Activated CD4-positive, alpha-beta memory T cell treated with anti-CD3 and anti-CD28 coated beads, Interleukin-2, amount 10 ng/mL, durations not matched to agents 7 days and 5 days (primary cell): ENCODE results near the gene CMTM2. TPM values are rescaled to one million over a fixed set of nuclear protein-coding genes. Genes with fewer than 3 reads are reported as not detected.
"Not testable (repeated sequence)": the region's sequence is repeated elsewhere in the genome, so short reads cannot be mapped to it uniquely, and the experiment has no call there.

Experiments used
- CTCF ChIA-PET: fragments of 350-600 bp; sonication (Branson Sonifier 250); formaldehyde crosslinking; loops from one replicate; lab custom pipeline; 2021; ENCODE audit warnings: antibody characterized with exemption, inconsistent platforms; lab: Charles Lee
- POLR2A ChIA-PET: fragments of 350-600 bp; sonication (Branson Sonifier 250); formaldehyde crosslinking; loops from one replicate; lab custom pipeline; 2021; ENCODE audit warnings: antibody characterized with exemption; lab: Charles Lee
- DNase-seq: peaks from one replicate; pipeline ENCODE4 v3.0.0-alpha.2; 2020
- H3K27ac Mint-ChIP-seq: one replicate; pipeline ENCODE4 v1.8.0; 2021; ENCODE audit warnings: mild to moderate bottlenecking, mixed read lengths
- H3K27me3 Mint-ChIP-seq: one replicate; pipeline ENCODE4 v1.8.0; 2021; ENCODE audit warnings: mixed read lengths
- H3K36me3 Mint-ChIP-seq: one replicate; pipeline ENCODE4 v1.8.0; 2021; ENCODE audit warnings: low read depth, mixed read lengths
- H3K4me1 Mint-ChIP-seq: one replicate; pipeline ENCODE4 v1.8.0; 2021; ENCODE audit warnings: mixed read lengths
- H3K4me3 Mint-ChIP-seq: one replicate; pipeline ENCODE4 v1.8.0; 2021; ENCODE audit warnings: mild to moderate bottlenecking, mixed read lengths
- H3K9me3 Mint-ChIP-seq: one replicate; pipeline ENCODE4 v1.8.0; 2021; ENCODE audit warnings: mixed read lengths
- total RNA-seq, 2 experiments: library from RNA; stranded (reverse); gene quantifications; one replicate each; pipeline ENCODE4 v1.2.3, GENCODE V29; 2021

CMTM2 gene
- total RNA-seq, 2 experiments from 2014 or later = 0.43 to 0.83 TPM

GRCh38 chr16:66554495-66554894, 24.8 kb upstream of the CMTM2 start:
- peaks cover 77% of the 10 kb centered on the region for H3K4me1 Mint-ChIP-seq
- H3K9me3 Mint-ChIP-seq = no peaks in the 10 kb centered on the region
- H3K27ac Mint-ChIP-seq = peak overlapping the region; percentile 91
- POLR2A ChIA-PET = interaction anchor here (3.2 to 9.9 kb wide), 6 partner anchors 13 to 54 kb away, joined by 13 to 286 read pairs (median 38); partner anchors contain the start of gene CMTM3
- CTCF ChIA-PET = interaction anchor here (1.0 to 4.9 kb wide), 4 partner anchors 9 to 148 kb away, joined by 3 to 43 read pairs (median 10); partner anchors contain the start of gene CMTM3
- no peak for DNase-seq
- peaks cover 75% of the 10 kb centered on the region for H3K36me3 Mint-ChIP-seq
- H3K4me3 Mint-ChIP-seq = peak overlapping the region; percentile 98
- no peaks in the 10 kb centered on the region for H3K27me3 Mint-ChIP-seq

- H3K27ac Mint-ChIP-seq = peak overlapping the region; percentile 49
- no peak for DNase-seq
- H3K4me3 Mint-ChIP-seq = no peak overlapping the region
- CTCF ChIA-PET = interaction anchor here (0.8 to 2.1 kb wide), 6 partner anchors 8 to 155 kb away, joined by 3 to 6 read pairs (median 4); partner anchors contain the start of gene CKLF
- H3K27me3 Mint-ChIP-seq = no peaks in the 10 kb centered on the region
- POLR2A ChIA-PET = interaction anchor here (0.9 to 1.1 kb wide), 2 partner anchors 8 to 38 kb away, joined by 4 to 6 read pairs; partner anchors contain the start of gene CKLF
- peaks cover 83% of the 10 kb centered on the region for H3K4me1 Mint-ChIP-seq
- peaks cover 89% of the 10 kb centered on the region for H3K36me3 Mint-ChIP-seq
- H3K9me3 Mint-ChIP-seq = no peaks in the 10 kb centered on the region
Measured at GRCh38 chr16:66560107-66560506, 19.2 kb upstream of the CMTM2 start.

- ChIA-PET POLR2A (interaction anchor here (0.6 to 4.8 kb wide), 14 partner anchors 10 to 190 kb away, joined by 3 to 52 read pairs (median 6); partner anchors contain the start of genes CKLF, CMTM2, CMTM3 and TK2), CTCF (interaction anchor here (0.6 to 4.3 kb wide), 12 partner anchors 9 to 177 kb away, joined by 3 to 44 read pairs (median 9); partner anchors contain the start of genes CKLF, CMTM2, CMTM3 and TK2)
- DNase-seq = no peak
- H3K9me3 Mint-ChIP-seq = no peaks in the 10 kb centered on the region
- H3K4me3 Mint-ChIP-seq = peak overlapping the region; percentile 18
- peaks cover 72% of the 10 kb centered on the region for H3K4me1 Mint-ChIP-seq
- H3K27ac Mint-ChIP-seq = peak overlapping the region; percentile 75
- peaks cover 89% of the 10 kb centered on the region for H3K36me3 Mint-ChIP-seq
- H3K27me3 Mint-ChIP-seq = no peaks in the 10 kb centered on the region
Measured at GRCh38 chr16:66561381-66562080, 17.7 kb upstream of the CMTM2 start.

- Mint-ChIP-seq H3K27me3 (no peaks in the 10 kb centered on the region), H3K9me3 (no peaks in the 10 kb centered on the region), H3K27ac (peak overlapping the region; percentile 59), H3K4me3 (no peak overlapping the region), H3K4me1 (peaks cover 69% of the 10 kb centered on the region), H3K36me3 (peaks cover 92% of the 10 kb centered on the region)
- CTCF ChIA-PET = interaction anchor here (0.6 to 4.3 kb wide), 18 partner anchors 10 to 306 kb away, joined by 3 to 44 read pairs (median 4); partner anchors contain the start of genes CKLF, CMTM2, CMTM3 and TK2
- POLR2A ChIA-PET = interaction anchor here (0.8 to 4.8 kb wide), 19 partner anchors 11 to 312 kb away, joined by 3 to 52 read pairs (median 4); partner anchors contain the start of genes CKLF, CMTM2, CMTM3 and TK2
- no peak for DNase-seq
Measured at GRCh38 chr16:66562409-66562808, 16.9 kb upstream of the CMTM2 start.

GRCh38 chr16:66562986-66563385, 16.3 kb upstream of the CMTM2 start:
- H3K36me3 Mint-ChIP-seq = peaks cover 92% of the 10 kb centered on the region
- ChIA-PET CTCF (interaction anchor here (0.7 to 4.3 kb wide), 18 partner anchors 11 to 305 kb away, joined by 3 to 44 read pairs (median 4); partner anchors contain the start of genes CKLF, CMTM2, DYNC1LI2 and TK2), POLR2A (interaction anchor here (0.8 to 4.8 kb wide), 19 partner anchors 9 to 312 kb away, joined by 3 to 52 read pairs (median 4); partner anchors contain the start of genes CKLF, CMTM2, CMTM3 and TK2)
- peak overlapping the region; percentile 16 for H3K4me3 Mint-ChIP-seq
- no peaks in the 10 kb centered on the region for H3K27me3 Mint-ChIP-seq
- H3K27ac Mint-ChIP-seq = peak overlapping the region; percentile 59
- peaks cover 71% of the 10 kb centered on the region for H3K4me1 Mint-ChIP-seq
- no peak for DNase-seq
- no peaks in the 10 kb centered on the region for H3K9me3 Mint-ChIP-seq

- Mint-ChIP-seq H3K27ac (peak overlapping the region; percentile 59), H3K4me3 (no peak overlapping the region), H3K4me1 (peaks cover 64% of the 10 kb centered on the region), H3K27me3 (no peaks in the 10 kb centered on the region), H3K9me3 (no peaks in the 10 kb centered on the region), H3K36me3 (peaks cover 85% of the 10 kb centered on the region)
- DNase-seq = no peak
- POLR2A ChIA-PET = interaction anchor here (0.9 to 4.8 kb wide), 22 partner anchors 8 to 311 kb away, joined by 3 to 52 read pairs (median 4); partner anchors contain the start of genes CKLF, CMTM2, CMTM3 and TK2
- CTCF ChIA-PET = interaction anchor here (0.6 to 4.3 kb wide), 18 partner anchors 10 to 305 kb away, joined by 3 to 44 read pairs (median 6); partner anchors contain the start of genes CKLF, CMTM2, DYNC1LI2 and NAE1
Measured at GRCh38 chr16:66563574-66564334, 15.5 kb upstream of the CMTM2 start.

- ChIA-PET POLR2A (interaction anchor here (4.8 kb wide), 1 partner anchor 15 kb away, joined by 52 read pairs; the partner anchor contains the start of genes CKLF and TK2), CTCF (no interaction called here)
- H3K4me3 Mint-ChIP-seq = no peak within 1 kb of the TSS
- peaks cover 43% of the 10 kb centered on the region for H3K4me1 Mint-ChIP-seq
- no peak for DNase-seq
- no peak within 1 kb of the TSS for H3K27ac Mint-ChIP-seq
- H3K36me3 Mint-ChIP-seq = peaks cover 79% of the 10 kb centered on the region
- no peaks in the 10 kb centered on the region for H3K9me3 Mint-ChIP-seq
- H3K27me3 Mint-ChIP-seq = no peaks in the 10 kb centered on the region
Measured at GRCh38 chr16:66566051-66566901, 13.0 kb upstream of the CMTM2 start, which contains the start of gene CMTM1. Gene CMTM1, plus strand, starts transcription at chr16:66566439. Its CDS starts 75 bp downstream, at chr16:66566514.

GRCh38 chr16:66567270-66567669, 12.0 kb upstream of the CMTM2 start:
- H3K27me3 Mint-ChIP-seq, H3K4me3 Mint-ChIP-seq, DNase-seq, H3K9me3 Mint-ChIP-seq, POLR2A ChIA-PET, CTCF ChIA-PET, H3K27ac Mint-ChIP-seq: not testable (repeated sequence)
- H3K4me1 Mint-ChIP-seq = peaks cover 36% of the 10 kb centered on the region
- H3K36me3 Mint-ChIP-seq = peaks cover 77% of the 10 kb centered on the region

- no peak for DNase-seq
- no peaks in the 10 kb centered on the region for H3K9me3 Mint-ChIP-seq
- POLR2A ChIA-PET = interaction anchor here (1.2 kb wide), 1 partner anchor 57 kb away, joined by 3 read pairs; no protein-coding TSS in a partner anchor
- no peaks in the 10 kb centered on the region for H3K27me3 Mint-ChIP-seq
- H3K27ac Mint-ChIP-seq = no peak overlapping the region
- CTCF ChIA-PET = no interaction called here
- H3K36me3 Mint-ChIP-seq = peaks cover 69% of the 10 kb centered on the region
- H3K4me3 Mint-ChIP-seq = no peak overlapping the region
- peaks cover 28% of the 10 kb centered on the region for H3K4me1 Mint-ChIP-seq
Measured at GRCh38 chr16:66568355-66568754, 10.9 kb upstream of the CMTM2 start.

- ChIA-PET CTCF (interaction anchor here (1.5 kb wide), 1 partner anchor 162 kb away, joined by 3 read pairs; no protein-coding TSS in a partner anchor), POLR2A (interaction anchor here (1.2 to 1.4 kb wide), 2 partner anchors 12 to 58 kb away, joined by 3 to 4 read pairs; no protein-coding TSS in a partner anchor)
- Mint-ChIP-seq H3K27ac (no peak overlapping the region), H3K36me3 (peaks cover 61% of the 10 kb centered on the region), H3K4me3 (no peak overlapping the region), H3K27me3 (no peaks in the 10 kb centered on the region), H3K4me1 (peaks cover 21% of the 10 kb centered on the region), H3K9me3 (no peaks in the 10 kb centered on the region)
- no peak for DNase-seq
Measured at GRCh38 chr16:66569131-66569530, 10.1 kb upstream of the CMTM2 start.

- no peak overlapping the region for H3K27ac Mint-ChIP-seq
- no peak for DNase-seq
- CTCF ChIA-PET = interaction anchor here (1.4 to 1.5 kb wide), 4 partner anchors 21 to 163 kb away, joined by 3 to 4 read pairs (median 3); no protein-coding TSS in a partner anchor
- POLR2A ChIA-PET = interaction anchor here (1.4 kb wide), 1 partner anchor 13 kb away, joined by 4 read pairs; no protein-coding TSS in a partner anchor
- no peak overlapping the region for H3K4me3 Mint-ChIP-seq
- no peaks in the 10 kb centered on the region for H3K27me3 Mint-ChIP-seq
- H3K36me3 Mint-ChIP-seq = peaks cover 59% of the 10 kb centered on the region
- peaks cover 18% of the 10 kb centered on the region for H3K4me1 Mint-ChIP-seq
- no peaks in the 10 kb centered on the region for H3K9me3 Mint-ChIP-seq
Measured at GRCh38 chr16:66569827-66570405, 9.3 kb upstream of the CMTM2 start.
